Measurements from ENCODE around the gene WDR20. TPM values are rescaled to one million over a fixed set of nuclear protein-coding genes. Genes with fewer than 3 reads are reported as not detected.

The WDR20 gene
- total RNA-seq, 1 donor from 2014 or later: 28.5 TPM

DNA sequence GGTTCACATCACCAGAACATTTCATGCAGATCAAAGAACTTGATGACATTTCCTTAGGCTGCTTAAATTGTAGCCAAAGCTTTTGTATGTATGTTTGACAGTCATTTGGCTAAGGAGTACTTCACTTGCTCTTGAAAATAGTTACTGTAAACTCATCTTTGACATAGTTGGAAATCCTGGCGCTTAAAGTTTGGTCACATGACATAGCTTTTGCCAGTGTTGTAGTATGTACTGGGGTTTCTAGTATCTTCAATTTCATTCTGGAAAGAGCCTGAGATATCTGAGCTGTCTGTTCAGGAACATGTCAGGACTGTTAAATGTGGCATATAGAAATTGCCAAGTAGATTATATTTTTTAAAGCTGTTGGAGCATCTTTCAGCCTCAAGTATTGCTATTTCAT is 55.7 kb downstream of the WDR20 start:
- H3K4me3 Mint-ChIP-seq (ENCODE audit: unreplicated experiment): no peak overlapping the region
- no peak overlapping the region for H3K27ac Mint-ChIP-seq (ENCODE audit: unreplicated experiment)
- H3K4me1 Mint-ChIP-seq (ENCODE audit: unreplicated experiment): peaks cover 8% of the 10 kb centered on the region
- H3K27me3 Mint-ChIP-seq (ENCODE audit: unreplicated experiment): peaks cover 3% of the 10 kb centered on the region
- no peaks in the 10 kb centered on the region for H3K9me3 Mint-ChIP-seq (ENCODE audit: unreplicated experiment)
- TF ChIP-seq CTCF (IDR thresholded peaks at IDR 0.05; ENCODE audit: unreplicated experiment): no peak
- no peak for DNase-seq (ENCODE audit: low spot score)
- peaks cover 25% of the 10 kb centered on the region for H3K36me3 Mint-ChIP-seq (ENCODE audit: low read depth, unreplicated experiment)

DNA sequence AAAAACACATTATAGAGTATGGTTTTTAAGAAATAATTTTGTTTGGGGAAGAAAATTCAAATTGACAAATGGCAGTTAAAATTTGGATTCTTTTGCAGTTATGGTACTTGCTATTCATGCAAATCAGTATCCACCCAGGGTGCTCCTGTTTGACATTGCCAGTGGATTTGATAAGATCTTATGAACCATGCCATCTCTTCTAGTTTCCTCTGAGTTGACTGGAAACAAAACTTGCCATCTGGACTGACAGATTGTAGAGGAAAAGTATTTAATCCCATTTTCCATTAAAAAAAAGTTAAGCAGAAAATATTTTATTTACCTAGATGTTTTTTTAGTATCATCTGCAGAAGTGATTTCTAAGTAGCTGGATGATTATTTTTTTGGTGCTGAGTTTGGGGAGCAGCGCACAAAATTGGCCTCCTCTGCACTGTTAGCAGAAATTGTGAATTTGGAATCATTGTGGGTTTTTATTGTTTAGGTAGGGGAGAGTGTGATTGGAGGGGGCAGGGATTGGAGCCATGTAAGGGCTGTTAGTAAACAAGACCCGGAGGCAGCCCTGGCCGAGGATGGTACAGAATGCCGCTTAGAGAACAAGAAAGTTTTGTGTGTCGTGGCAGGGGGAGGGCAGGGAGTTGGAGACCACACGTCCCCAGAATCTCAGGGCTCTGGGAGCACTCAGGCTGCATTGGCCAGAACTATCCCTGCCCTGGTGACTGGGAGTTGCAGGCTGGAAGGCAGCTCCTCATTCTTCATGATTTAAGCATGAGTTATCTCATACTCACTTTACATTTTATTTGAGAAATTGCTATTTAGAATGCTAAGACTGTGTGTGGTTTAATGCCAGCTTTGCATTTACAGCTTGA is 56.6 kb downstream of the WDR20 start:
- Mint-ChIP-seq H3K9me3 (ENCODE audit: unreplicated experiment) (no peaks in the 10 kb centered on the region), H3K36me3 (ENCODE audit: low read depth, unreplicated experiment) (peaks cover 25% of the 10 kb centered on the region), H3K4me3 (ENCODE audit: unreplicated experiment) (no peak overlapping the region), H3K27me3 (ENCODE audit: unreplicated experiment) (peaks cover 3% of the 10 kb centered on the region), H3K27ac (ENCODE audit: unreplicated experiment) (peak overlapping the region; percentile 54), H3K4me1 (ENCODE audit: unreplicated experiment) (peaks cover 4% of the 10 kb centered on the region)
- TF ChIP-seq CTCF (IDR thresholded peaks at IDR 0.05; ENCODE audit: unreplicated experiment): no peak
- DNase-seq (ENCODE audit: low spot score): no peak

DNA sequence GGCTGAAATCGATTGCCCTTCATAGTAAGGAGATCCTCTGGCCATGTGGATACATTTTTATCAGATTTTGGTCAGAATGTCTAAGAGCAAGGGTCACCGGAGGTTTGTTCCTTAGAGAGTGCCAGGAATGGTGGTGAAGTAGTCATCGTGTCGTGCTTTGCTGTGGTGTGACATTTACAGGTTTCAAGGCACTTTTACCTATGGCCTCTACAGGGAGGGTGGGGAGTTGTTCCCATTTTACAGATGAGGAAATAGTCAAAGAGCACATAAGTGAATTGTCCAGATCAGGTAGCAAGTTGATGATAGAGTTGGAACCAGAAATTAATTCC is 57.2 kb downstream of the WDR20 start:
- Mint-ChIP-seq H3K27ac (ENCODE audit: unreplicated experiment) (no peak overlapping the region), H3K27me3 (ENCODE audit: unreplicated experiment) (peaks cover 3% of the 10 kb centered on the region), H3K36me3 (ENCODE audit: low read depth, unreplicated experiment) (peaks cover 25% of the 10 kb centered on the region), H3K9me3 (ENCODE audit: unreplicated experiment) (no peaks in the 10 kb centered on the region), H3K4me1 (ENCODE audit: unreplicated experiment) (no peaks in the 10 kb centered on the region), H3K4me3 (ENCODE audit: unreplicated experiment) (no peak overlapping the region)
- TF ChIP-seq CTCF (IDR thresholded peaks at IDR 0.05; ENCODE audit: unreplicated experiment): no peak
- DNase-seq (ENCODE audit: low spot score): no peak

DNA sequence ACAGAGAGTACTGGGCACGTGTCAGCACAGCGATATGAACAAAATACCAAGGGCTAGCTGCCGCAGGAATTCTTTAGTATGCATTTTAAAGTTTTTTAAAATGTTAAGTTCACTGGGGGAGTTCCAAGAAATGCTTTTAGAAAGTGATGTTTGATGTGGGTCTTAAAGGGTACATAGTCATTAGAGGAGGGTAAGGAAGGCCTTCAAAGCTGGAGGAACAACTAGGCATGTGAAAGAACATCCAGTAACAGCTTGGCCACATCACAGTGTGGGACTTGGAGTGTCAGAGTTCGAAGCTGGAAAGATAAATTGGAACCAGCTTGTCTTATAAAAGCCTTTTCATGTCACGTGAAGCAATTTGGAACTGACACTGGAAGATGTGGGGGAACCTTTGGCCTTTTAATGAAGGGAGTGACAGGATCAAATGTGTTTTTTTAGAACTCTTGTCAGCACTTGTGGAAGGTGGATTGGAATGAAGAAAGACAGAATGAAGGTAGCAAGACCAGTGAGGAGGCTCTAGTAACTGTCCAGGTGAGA is 57.7 kb downstream of the WDR20 start:
- Mint-ChIP-seq H3K27me3 (ENCODE audit: unreplicated experiment) (peaks cover 6% of the 10 kb centered on the region), H3K4me1 (ENCODE audit: unreplicated experiment) (no peaks in the 10 kb centered on the region), H3K27ac (ENCODE audit: unreplicated experiment) (no peak overlapping the region), H3K9me3 (ENCODE audit: unreplicated experiment) (no peaks in the 10 kb centered on the region), H3K4me3 (ENCODE audit: unreplicated experiment) (no peak overlapping the region), H3K36me3 (ENCODE audit: low read depth, unreplicated experiment) (peaks cover 25% of the 10 kb centered on the region)
- DNase-seq (ENCODE audit: low spot score): no peak
- TF ChIP-seq CTCF (IDR thresholded peaks at IDR 0.05; ENCODE audit: unreplicated experiment): no peak

DNA sequence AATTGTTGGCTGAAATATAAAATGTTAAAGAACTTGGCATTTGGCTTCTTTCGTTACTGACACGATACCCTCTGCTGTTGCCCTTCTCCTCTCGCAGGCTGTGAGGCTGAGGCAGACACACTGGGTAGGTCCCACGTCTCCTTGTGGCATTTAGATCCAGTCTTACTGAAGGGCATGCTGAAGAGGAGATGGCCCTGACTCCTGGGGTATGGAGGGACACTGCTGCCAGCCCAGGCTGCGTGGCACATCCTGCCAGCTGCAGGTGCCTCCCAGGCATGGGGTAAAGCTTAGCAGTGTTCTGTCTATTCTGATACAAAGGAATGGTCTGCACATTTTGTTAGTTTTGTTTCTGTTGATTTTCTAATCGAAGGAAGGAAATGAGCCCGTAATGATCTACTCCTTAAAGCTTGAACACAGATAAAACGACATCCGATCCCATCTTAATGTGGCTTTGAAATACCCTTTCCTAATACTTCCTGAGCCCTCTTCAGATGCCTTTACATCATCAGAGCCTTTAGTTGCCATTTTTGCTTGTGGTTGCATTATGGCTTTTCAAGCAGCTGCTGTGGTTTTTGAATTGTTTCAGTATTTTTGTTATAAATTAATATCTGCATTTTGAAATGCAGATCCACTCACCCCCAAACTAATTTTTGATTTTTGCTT is 61.1 kb downstream of the WDR20 start:
- no peak for TF ChIP-seq CTCF (IDR thresholded peaks at IDR 0.05; ENCODE audit: unreplicated experiment)
- H3K9me3 Mint-ChIP-seq (ENCODE audit: unreplicated experiment): no peaks in the 10 kb centered on the region
- no peak overlapping the region for H3K27ac Mint-ChIP-seq (ENCODE audit: unreplicated experiment)
- H3K4me1 Mint-ChIP-seq (ENCODE audit: unreplicated experiment): no peaks in the 10 kb centered on the region
- H3K4me3 Mint-ChIP-seq (ENCODE audit: unreplicated experiment): no peak overlapping the region
- H3K27me3 Mint-ChIP-seq (ENCODE audit: unreplicated experiment): peaks cover 8% of the 10 kb centered on the region
- no peak for DNase-seq (ENCODE audit: low spot score)
- H3K36me3 Mint-ChIP-seq (ENCODE audit: low read depth, unreplicated experiment): peaks cover 40% of the 10 kb centered on the region

All from endothelial cell (in vitro differentiated cells).